OCI-LY7 (cell line): ENCODE measurements around the gene TNNI3K.

ENCODE experiments used
- EZH2phosphoT487 ChIP-seq: fragments of 200-600 bp; sonication (generic); IDR thresholded peaks from 2 replicates; pipeline ENCODE4 v1.6.1; 2018; ENCODE audit warnings: low read depth, borderline replicate concordance, mild to moderate bottlenecking, mixed run types, antibody characterized with exemption, low read length, moderate library complexity, mixed read lengths
- TF ChIP-seq, protein P1 (sequence below): fragments of 200-600 bp; sonication (generic); conservative IDR thresholded peaks from 2 replicates; pipeline ENCODE4 v1.5.1; 2014; ENCODE audit warnings: mild to moderate bottlenecking, antibody characterized with exemption, low read length, moderate library complexity, mixed read lengths

DNA sequence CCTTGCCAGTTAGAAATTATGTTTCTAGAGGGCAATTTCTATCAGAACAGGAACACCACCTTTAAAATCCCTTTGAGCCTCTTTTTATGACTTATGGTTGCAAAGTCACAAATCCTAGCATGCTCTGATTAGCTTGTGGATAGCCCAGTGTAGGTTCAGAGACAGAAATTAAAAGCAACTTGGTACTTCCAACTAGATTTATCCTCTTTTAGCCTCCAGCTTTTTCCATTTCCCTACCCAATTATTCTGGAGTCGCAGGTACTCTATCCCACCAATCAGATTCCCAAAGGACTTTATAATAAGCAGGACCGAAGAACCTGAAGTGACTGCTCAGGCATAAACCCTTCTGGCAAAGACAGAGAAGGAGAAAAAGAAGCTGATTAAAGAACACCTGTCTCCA is 310.6 kb downstream of the TNNI3K start:
- TF ChIP-seq, protein P1, sequence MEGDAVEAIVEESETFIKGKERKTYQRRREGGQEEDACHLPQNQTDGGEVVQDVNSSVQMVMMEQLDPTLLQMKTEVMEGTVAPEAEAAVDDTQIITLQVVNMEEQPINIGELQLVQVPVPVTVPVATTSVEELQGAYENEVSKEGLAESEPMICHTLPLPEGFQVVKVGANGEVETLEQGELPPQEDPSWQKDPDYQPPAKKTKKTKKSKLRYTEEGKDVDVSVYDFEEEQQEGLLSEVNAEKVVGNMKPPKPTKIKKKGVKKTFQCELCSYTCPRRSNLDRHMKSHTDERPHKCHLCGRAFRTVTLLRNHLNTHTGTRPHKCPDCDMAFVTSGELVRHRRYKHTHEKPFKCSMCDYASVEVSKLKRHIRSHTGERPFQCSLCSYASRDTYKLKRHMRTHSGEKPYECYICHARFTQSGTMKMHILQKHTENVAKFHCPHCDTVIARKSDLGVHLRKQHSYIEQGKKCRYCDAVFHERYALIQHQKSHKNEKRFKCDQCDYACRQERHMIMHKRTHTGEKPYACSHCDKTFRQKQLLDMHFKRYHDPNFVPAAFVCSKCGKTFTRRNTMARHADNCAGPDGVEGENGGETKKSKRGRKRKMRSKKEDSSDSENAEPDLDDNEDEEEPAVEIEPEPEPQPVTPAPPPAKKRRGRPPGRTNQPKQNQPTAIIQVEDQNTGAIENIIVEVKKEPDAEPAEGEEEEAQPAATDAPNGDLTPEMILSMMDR: no peak
- no peak for TF ChIP-seq EZH2phosphoT487
